Fibroblast of skin of back (primary cell): ENCODE results near the gene H19.

Experiments
- DNase-seq: peaks from one replicate; pipeline ENCODE4 v3.0.0-alpha.2; 2013

H19 gene

GRCh38 chr11:1982873-1983600 is 14.6 kb downstream of the H19 start:
- DNase-seq: no peak

DNA sequence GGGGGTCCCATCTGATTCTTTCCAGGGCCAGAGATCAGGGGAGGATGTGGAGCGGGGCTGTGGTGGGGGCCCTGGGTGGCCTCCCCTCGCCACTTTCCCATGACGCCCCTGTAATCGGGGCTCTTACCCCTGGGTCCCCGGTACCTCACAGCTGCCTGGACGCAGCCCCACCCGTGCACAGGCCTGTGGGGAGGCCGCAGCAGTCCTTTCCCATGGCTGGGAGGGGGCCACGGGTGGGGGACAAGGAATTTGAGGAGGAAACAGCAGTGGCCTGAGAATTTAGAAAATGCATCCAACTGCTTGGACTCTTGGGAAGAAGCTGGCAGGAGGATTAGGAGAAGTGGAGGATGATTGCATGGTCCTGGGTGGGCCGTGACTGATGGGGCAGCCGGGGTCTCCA is 18.0 kb downstream of the H19 start:
- no peak for DNase-seq

- DNase-seq: no peak
Measured at GRCh38 chr11:1978720-1979473, 18.7 kb downstream of the H19 start.

DNA sequence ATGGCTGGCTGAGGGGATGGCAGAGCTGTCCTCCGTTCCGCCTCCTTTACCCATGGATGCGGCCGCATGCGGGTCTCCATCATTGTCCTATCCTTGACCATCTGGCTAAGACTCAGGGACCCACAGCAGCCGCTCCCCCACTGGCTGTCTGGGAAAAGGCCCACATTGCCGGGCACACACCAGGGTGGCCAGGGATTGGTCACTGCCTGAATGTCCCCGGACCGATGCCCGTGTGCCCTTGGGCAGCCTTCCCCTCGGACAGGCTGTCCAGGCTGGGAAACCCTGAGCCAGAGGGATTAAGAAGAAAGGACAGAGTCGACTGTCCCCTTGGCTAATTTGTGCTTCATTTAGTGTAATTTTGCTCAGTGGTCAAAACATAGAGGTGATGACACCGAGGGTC is 22.5 kb downstream of the H19 start:
- DNase-seq: no peak

- DNase-seq: no peak
Measured at GRCh38 chr11:1970956-1971355, 26.7 kb downstream of the H19 start.

DNA sequence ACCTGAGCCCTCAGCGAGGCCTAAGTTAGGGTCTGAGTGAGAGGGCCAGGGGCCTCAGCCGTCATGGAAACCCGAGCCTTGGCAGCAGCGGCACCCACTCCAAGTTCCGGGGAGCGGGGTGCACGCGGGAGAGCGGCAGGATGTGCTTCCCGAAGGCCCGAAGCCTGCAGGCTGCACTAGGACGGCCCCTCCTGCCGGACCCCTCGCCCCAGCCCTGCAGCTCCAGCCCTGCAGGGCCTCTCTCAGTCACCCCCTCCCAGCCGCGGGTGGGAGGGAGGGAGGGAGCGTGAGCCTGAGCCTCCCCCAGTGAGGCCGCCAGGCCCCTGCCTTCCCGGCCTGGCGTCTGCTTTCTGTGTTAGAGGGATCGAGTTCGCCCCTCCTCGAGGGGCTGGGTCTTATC is 27.9 kb downstream of the H19 start:
- DNase-seq: no peak

DNA sequence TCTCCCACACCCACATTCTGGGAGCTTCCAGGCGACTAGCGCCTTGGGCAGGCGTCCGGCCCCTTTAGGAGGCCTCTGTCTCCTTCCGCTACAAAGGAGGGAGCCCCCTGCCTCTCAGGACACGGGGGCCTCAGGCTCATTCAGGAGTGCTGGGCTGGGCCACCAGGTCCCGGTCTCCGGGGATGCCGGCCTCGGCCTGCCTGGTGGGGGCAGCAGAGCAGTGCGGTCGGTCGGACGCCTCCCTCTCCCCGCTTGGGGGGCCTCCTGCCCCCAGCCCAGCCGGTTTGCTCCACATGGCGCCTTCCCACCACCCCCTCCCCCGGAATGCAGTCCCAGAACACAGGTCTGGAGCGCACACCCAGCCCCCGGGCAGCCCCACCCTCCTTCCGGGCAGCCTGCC is 28.6 kb downstream of the H19 start:
- DNase-seq: no peak

DNA sequence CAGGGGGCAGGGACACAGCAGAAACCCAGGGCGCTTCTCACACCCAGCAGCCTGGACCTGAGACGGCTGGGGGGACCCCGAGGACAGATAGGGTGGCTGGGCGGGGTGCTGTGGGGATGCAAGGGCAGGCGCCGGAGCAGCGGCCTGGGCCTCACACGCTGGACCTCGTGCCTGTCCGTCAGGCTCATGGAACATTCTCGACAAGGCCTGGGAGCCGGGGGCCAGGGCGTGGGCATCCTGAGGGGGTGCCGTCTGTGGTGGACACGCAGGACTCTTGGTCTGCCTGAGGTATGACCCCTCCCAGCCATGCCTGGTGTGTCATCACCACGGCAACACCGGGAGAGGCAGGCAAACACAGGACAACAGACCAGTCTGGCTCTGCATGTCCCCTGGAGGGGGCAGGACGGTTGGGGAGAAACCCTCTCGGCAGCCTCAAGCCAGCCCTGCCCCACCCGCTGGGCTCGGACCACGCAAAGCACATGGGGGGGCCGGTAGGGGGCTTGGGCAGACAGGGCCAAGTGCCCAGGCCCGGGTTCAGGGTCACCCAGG is 29.1 kb downstream of the H19 start:
- DNase-seq: no peak

DNA sequence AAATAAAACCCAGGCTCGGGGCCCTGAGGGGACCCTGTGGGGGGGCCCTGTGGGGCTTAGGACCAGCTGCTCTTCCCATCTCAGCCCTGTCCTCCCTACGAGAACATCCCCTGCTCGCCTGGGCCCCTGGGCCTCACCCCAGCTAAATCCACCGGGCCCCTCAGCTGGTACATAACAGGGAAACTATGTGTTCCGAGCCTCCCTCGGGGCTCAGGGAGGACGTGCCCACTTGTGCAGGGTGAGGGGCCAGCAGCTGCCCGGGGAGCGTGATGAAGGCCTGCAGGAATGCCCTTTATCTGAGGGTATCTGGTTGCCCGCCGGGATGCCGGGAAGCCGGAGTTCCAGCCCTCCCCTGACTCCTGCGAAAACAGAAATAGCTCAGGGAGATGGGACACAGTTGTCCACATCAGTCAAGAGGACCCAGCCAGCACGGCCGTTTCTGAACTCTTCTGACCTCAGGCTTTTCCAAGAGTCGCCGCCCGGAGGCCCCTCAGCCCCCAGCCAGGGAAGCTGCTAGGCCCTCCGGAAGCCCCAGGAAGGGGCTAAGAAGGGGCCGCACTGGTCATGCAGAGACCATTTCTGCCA is 29.9 kb downstream of the H19 start:
- DNase-seq: no peak

DNA sequence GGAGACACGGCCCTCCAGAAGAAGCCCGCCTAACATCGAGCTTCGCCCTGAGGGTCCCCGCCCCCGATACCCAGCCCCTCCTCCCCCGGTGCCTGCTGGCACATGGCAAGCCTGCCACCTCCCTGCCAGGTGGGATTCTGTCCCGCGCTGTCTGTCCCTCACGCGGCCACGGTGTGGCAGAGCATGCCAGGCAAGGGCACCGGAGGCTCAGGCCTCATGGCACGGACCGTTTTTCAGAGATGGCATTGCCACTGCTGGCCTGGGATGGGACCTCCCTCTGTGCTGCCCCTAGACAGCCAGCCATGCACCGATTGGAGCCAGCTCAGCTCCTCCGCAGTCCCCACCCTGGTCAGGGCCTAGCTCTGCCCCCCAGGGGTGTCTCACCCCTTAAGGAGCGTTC is 31.1 kb downstream of the H19 start:
- no peak for DNase-seq

GRCh38 chr11:1964955-1965354 is 32.7 kb downstream of the H19 start:
- no peak for DNase-seq

DNA sequence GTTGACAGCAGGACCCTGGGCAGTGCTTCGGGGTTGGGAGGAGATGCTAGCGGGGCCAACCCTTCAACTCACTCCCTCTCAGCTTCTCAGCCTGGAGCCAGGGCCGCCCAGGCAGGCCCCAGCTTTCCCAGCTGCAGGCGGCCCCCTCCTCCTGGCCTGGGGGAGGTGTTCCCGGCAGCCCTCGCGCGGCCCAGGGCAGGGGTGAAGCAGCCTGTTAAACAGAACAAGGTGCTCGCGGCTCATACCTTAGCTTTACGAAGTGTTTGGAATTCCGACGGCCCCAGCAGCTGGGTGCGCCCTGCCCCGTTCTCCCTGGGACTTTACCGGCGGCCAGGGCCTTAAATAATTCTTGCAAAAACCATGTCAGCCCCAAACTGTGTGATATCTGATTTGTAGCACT is 33.3 kb downstream of the H19 start:
- DNase-seq: no peak

GRCh38 chr11:1963864-1964263 is 33.8 kb downstream of the H19 start:
- no peak for DNase-seq

DNA sequence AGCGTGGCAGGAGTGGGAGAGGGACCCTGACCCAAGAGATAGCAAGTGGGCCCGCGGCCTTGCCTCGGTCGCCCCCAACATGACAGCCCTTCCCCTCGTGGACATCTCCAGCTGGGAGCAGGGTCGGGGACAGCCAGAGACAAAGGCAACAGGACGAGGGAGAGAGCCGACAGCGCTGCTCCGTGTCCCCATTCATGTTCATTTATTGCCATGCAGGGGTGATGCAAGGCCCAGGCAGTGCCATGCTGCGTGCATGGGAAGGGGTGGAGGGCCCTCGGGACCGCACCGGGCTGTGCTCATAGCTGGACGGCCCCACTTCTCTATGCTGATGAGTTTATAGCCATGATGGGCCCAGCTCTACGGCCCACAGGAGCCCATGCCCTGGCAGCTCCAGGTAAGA is 37.9 kb downstream of the H19 start:
- no peak for DNase-seq

DNA sequence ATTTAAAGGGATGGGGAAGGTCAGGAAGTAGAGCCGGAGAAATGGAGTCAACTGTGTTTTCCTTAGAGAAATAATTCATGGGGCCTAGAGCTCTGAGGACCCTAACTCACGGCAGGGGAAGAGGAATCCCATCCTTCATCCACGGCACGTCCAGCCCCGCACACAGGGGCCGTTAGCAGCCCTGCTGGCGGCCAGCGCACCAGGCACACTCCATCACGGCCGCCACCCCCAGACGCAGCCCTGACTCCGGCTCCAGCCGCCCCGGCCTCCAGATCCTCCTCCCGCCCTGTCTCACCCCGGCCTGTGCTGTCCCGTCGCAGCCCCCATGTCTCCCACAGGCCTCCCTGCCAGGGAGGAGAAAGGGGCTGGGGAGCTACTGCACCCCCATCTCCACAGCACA is 39.3 kb downstream of the H19 start:
- DNase-seq: no peak

DNA sequence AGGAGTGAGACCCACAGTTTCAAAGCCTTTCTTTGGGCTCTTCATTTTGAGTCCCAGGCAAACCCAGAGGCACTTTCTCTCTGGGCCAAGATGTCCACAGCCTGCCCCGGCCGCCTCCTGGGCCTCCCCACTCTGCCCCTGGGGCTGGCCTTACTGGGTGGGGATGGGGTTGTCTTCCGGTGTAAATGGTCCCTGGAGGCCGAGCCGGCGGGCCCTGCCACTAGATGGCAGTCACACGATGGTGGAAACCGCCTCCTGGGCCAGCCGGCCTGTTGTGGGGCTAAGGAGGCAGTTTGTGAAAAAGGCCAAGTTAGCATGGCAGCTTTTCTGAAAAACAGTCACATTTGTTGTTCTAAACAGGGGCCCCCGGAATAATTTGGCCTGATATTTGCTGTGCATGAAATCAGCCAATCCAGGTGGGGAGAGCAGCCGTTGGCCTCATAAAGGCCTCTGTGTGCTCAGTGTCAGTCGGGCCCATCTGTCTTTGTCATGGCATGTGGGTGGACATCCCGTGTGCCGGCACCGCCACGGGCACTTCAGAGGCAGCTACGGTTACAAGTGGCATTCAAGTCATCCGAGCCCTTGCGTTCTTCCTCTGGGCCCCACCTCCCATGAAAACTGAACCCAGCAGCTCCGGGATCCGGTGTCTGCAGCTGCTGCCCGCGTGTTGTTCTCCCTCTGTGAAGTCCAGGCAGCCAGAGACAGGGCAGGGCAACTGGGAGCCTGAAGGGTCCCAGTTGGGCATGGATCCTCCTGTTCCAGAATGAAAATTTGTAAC is 44.0 kb downstream of the H19 start:
- DNase-seq: no peak

GRCh38 chr11:1952806-1953482 is 44.7 kb downstream of the H19 start:
- DNase-seq: no peak

DNA sequence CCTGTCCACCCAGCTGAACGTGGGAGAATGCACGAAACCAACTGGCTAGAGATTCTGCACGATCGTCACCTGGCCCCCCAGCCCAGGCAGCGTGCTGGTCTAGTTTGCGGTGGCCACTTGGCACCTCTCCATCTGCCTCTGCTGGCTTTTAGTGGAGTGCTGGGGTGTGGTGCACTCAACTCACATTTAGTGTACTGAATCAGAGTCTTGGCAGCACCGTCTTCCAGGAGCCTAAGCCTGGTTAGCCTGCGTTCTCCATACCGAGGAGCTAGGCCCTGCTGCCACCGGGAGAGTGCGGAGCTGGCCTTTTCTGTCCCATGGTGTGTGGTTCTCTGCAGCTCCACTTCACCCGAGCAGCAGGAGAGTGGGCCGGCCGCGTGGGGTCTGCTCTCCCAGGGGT is 47.7 kb downstream of the H19 start:
- no peak for DNase-seq

GRCh38 chr11:1949302-1949701 is 48.3 kb downstream of the H19 start:
- DNase-seq: no peak

GRCh38 chr11:1948389-1948788 is 49.3 kb downstream of the H19 start:
- DNase-seq: no peak

DNA sequence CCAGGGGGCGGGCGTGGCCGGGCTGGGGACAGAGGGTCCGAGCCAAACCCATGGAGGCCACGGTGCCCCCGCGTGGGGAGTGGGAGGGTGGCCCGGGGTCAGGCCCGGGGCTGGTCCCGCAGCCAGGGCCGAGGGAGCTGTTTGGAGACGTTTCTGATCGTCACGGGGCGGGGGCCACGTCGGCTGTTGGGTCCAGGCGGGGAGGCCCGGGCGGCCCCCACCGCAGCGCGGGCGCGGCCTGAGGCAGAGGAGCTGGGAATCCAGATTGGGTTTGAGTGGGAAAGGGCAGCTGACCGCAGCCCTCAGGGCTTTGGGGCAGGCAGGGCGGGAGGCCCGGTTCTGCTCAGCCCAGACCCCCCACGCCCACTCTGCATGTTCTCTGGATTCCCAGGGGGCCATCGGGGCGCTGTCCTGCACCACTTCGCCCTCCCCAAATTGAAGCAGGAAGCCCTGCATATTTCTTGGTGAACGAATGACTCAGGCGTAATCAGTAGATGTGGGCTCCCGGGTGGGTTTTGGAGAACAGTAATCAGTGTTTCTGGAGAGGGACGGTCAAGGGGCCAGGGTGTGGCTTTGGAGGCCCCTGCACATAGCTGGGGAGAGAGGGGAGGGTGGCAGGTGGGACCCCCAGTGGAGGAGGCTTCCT is 49.9 kb downstream of the H19 start:
- no peak for DNase-seq
